H9 (cell line): ENCODE measurements around the gene SLX4IP. TPM values are rescaled to one million over a fixed set of nuclear protein-coding genes. Genes with fewer than 3 reads are reported as not detected.

ENCODE experiments used
- DNase-seq: peaks from one replicate; pipeline ENCODE4 v3.0.0-alpha.2; 2017
- H2AFZ ChIP-seq: one replicate; pipeline ENCODE4 v1.6.1; 2013; ENCODE audit warnings: mild to moderate bottlenecking, low read length, control low read depth, moderate library complexity
- H2AK5ac ChIP-seq: 2 replicates; pipeline ENCODE4 v1.6.1; 2013; ENCODE audit warnings: low read length, control low read depth, mixed read lengths; ENCODE audit not compliant: insufficient read length
- H2BK120ac ChIP-seq: one replicate; pipeline ENCODE4 v1.6.1; 2013; ENCODE audit warnings: low read depth, mild to moderate bottlenecking, low read length, control low read depth, inconsistent platforms; ENCODE audit not compliant: poor library complexity, severe bottlenecking
- H2BK12ac ChIP-seq: 2 replicates; pipeline ENCODE4 v1.6.1; 2013; ENCODE audit warnings: low read length, control low read depth, mixed read lengths, low read depth; ENCODE audit not compliant: insufficient read length
- H2BK15ac ChIP-seq: 2 replicates; pipeline ENCODE4 v1.6.1; 2013; ENCODE audit warnings: low read depth, low read length, control low read depth
- H2BK20ac ChIP-seq: one replicate; pipeline ENCODE4 v1.6.1; 2013; ENCODE audit warnings: low read depth, mild to moderate bottlenecking, low read length, control low read depth, inconsistent platforms; ENCODE audit not compliant: poor library complexity, severe bottlenecking
- H2BK5ac ChIP-seq: 2 replicates; pipeline ENCODE4 v1.6.1; 2013; ENCODE audit warnings: low read length, control low read depth, mixed read lengths; ENCODE audit not compliant: insufficient read length
- H3K14ac ChIP-seq: 2 replicates; pipeline ENCODE4 v1.6.1; 2013; ENCODE audit warnings: low read length, control low read depth; ENCODE audit not compliant: insufficient read depth
- H3K18ac ChIP-seq: 2 replicates; pipeline ENCODE4 v1.6.1; 2013; ENCODE audit warnings: low read depth, mild to moderate bottlenecking, mixed read lengths, low read length, control low read depth; ENCODE audit not compliant: insufficient read length
- H3K23ac ChIP-seq: 2 replicates; pipeline ENCODE4 v1.6.1; 2013; ENCODE audit warnings: low read length, control low read depth, mixed read lengths, low read depth; ENCODE audit not compliant: insufficient read length
- H3K23me2 ChIP-seq: 2 replicates; pipeline ENCODE4 v1.6.1; 2013; ENCODE audit warnings: low read depth, mild to moderate bottlenecking, mixed read lengths, low read length, control low read depth; ENCODE audit not compliant: insufficient read length, poor library complexity, severe bottlenecking
- H3K27ac ChIP-seq: 2 replicates; pipeline ENCODE4 v1.5.1; 2013; ENCODE audit warnings: low read length, control low read depth, mixed read lengths, low read depth; ENCODE audit not compliant: insufficient read length
- H3K27me3 ChIP-seq: 2 replicates; pipeline ENCODE4 v1.6.1; 2013; ENCODE audit warnings: low read length, control low read depth, inconsistent platforms; ENCODE audit not compliant: insufficient read depth
- H3K4ac ChIP-seq: 2 replicates; pipeline ENCODE4 v1.6.1; 2013; ENCODE audit warnings: low read depth, mild to moderate bottlenecking, control low read depth, inconsistent platforms, low read length, moderate library complexity
- H3K4me1 ChIP-seq: 2 replicates; pipeline ENCODE4 v1.6.1; 2013; ENCODE audit warnings: low read length, control low read depth, inconsistent platforms; ENCODE audit not compliant: insufficient read depth
- H3K4me2 ChIP-seq: 2 replicates; pipeline ENCODE4 v1.6.1; 2013; ENCODE audit warnings: low read length, control low read depth, mixed read lengths; ENCODE audit not compliant: insufficient read length, insufficient read depth
- H3K56ac ChIP-seq: 2 replicates; pipeline ENCODE4 v1.6.1; 2013; ENCODE audit warnings: low read depth, mild to moderate bottlenecking, mixed read lengths, low read length, control low read depth; ENCODE audit not compliant: insufficient read length
- H3K79me1 ChIP-seq: 2 replicates; pipeline ENCODE4 v1.6.1; 2013; ENCODE audit warnings: low read depth, mild to moderate bottlenecking, moderate library complexity, low read length, control low read depth, inconsistent platforms; ENCODE audit not compliant: insufficient read depth, poor library complexity, severe bottlenecking
- H3K79me2 ChIP-seq: 2 replicates; pipeline ENCODE4 v1.6.1; 2013; ENCODE audit warnings: low read length, control low read depth, inconsistent platforms; ENCODE audit not compliant: insufficient read depth
- H3K9ac ChIP-seq: 2 replicates; pipeline ENCODE4 v1.6.1; 2013; ENCODE audit warnings: low read length, control low read depth, mixed read lengths; ENCODE audit not compliant: insufficient read length; ENCODE audit errors: extremely low read depth
- H3K9me3 ChIP-seq: one replicate; pipeline ENCODE4 v1.6.1; 2013; ENCODE audit warnings: low read depth, low read length, inconsistent platforms; ENCODE audit not compliant: control insufficient read depth
- H3T11ph ChIP-seq: one replicate; pipeline ENCODE4 v1.6.1; 2013; ENCODE audit warnings: mild to moderate bottlenecking, low read length, control low read depth, inconsistent platforms
- H4K20me1 ChIP-seq: one replicate; pipeline ENCODE4 v1.6.1; 2013; ENCODE audit not compliant: control insufficient read depth, insufficient read length, insufficient read depth
- H4K5ac ChIP-seq: 2 replicates; pipeline ENCODE4 v1.6.1; 2013; ENCODE audit warnings: low read depth, mild to moderate bottlenecking, mixed read lengths, low read length, control low read depth; ENCODE audit not compliant: insufficient read length
- H4K8ac ChIP-seq: replicated peaks from 2 replicates; pipeline ENCODE4 v1.6.1; 2013; ENCODE audit warnings: low read length, control low read depth, mixed read lengths, low read depth; ENCODE audit not compliant: insufficient read length
- H4K91ac ChIP-seq: 2 replicates; pipeline ENCODE4 v1.6.1; 2013; ENCODE audit warnings: low read depth, mild to moderate bottlenecking, moderate library complexity, mixed read lengths, low read length, control low read depth; ENCODE audit not compliant: insufficient read length
- H3K27ac Mint-ChIP-seq, 3 experiments: 2 replicates in 2 of 3; 3 replicates in 1 of 3; pipeline ENCODE4 v1.8.0; 2020 to 2021; ENCODE audit warnings: mixed read lengths in 3 of 3, mild to moderate bottlenecking in 1 of 3, moderate library complexity in 1 of 3
- H3K27me3 Mint-ChIP-seq: 2 replicates; pipeline ENCODE4 v1.8.0; 2021; ENCODE audit warnings: low read depth, mild to moderate bottlenecking, moderate library complexity, mixed read lengths
- H3K36me3 Mint-ChIP-seq, 3 experiments: 2 replicates in 2 of 3; 3 replicates in 1 of 3; pipeline ENCODE4 v1.8.0; 2020 to 2021; ENCODE audit warnings: low read depth in 3 of 3, mixed read lengths in 3 of 3; ENCODE audit not compliant: insufficient read depth in 1 of 3
- H3K4me1 Mint-ChIP-seq, 2 experiments: 2 replicates each; pipeline ENCODE4 v1.8.0; 2020; ENCODE audit warnings: mixed read lengths in 2 of 2
- H3K4me3 Mint-ChIP-seq, 2 experiments: 2 replicates in 1 of 2; 3 replicates in 1 of 2; pipeline ENCODE4 v1.8.0; 2020 to 2021; ENCODE audit warnings: mild to moderate bottlenecking in 2 of 2, mixed read lengths in 2 of 2, moderate library complexity in 1 of 2
- H3K9me3 Mint-ChIP-seq, 2 experiments: 2 replicates in 1 of 2; 3 replicates in 1 of 2; pipeline ENCODE4 v1.8.0; 2020; ENCODE audit warnings: mild to moderate bottlenecking in 2 of 2, mixed read lengths in 2 of 2, moderate library complexity in 1 of 2
- CTCF ChIP-seq: fragments of 200-600 bp; sonication (generic); conservative IDR thresholded peaks from 3 replicates; pipeline ENCODE4 v1.8.0; 2021; ENCODE audit warnings: antibody characterized with exemption, mild to moderate bottlenecking
- WGBS: extraction: QIAGEN DNeasy Blood & Tissue Kit; methylation state at CpG from one replicate; pipeline ENCODE4 v1.1.7; 2013; ENCODE audit warnings: missing lambda C conversion rate, low lambda C conversion rate, mixed read lengths; ENCODE audit not compliant: insufficient read length; ENCODE audit errors: extremely low coverage; 5-methylcytosine and 5-hydroxymethylcytosine counted together
- total RNA-seq: library from RNA; stranded (reverse); gene quantifications from 2 replicates; pipeline ENCODE4 v1.2.1, GENCODE V29; 2021

The SLX4IP gene
- total RNA-seq, 1 experiment from 2014 or later = 7.9 TPM

GRCh38 chr20:10481676-10482075, 46.6 kb downstream of the SLX4IP start:
- Mint-ChIP-seq H3K9me3 (no peaks in the 10 kb centered on the region), H3K4me1 (peaks cover 11 to 15% of the 10 kb centered on the region in 2 experiments)

More at GRCh38 chr20:10481676-10482075, 46.6 kb downstream of the SLX4IP start:
- Histone ChIP-seq H4K20me1 (no peaks in the 10 kb centered on the region), H2AK5ac (no peak overlapping the region), H2BK120ac (no peak overlapping the region), H3K79me2 (0 out of 2 replicates have a peak, but pooled peaks cover 2% of the 10 kb centered on the region), H3K23me2 (no peaks in the 10 kb centered on the region), H3K23ac (no peak overlapping the region), H3K56ac (no peak overlapping the region), H4K8ac (no peak overlapping the region), H3K4me2 (no peak overlapping the region), H4K91ac (no peak overlapping the region), H3K9me3 (no peaks in the 10 kb centered on the region), H3K79me1 (no peaks in the 10 kb centered on the region), H3K27me3 (no peaks in the 10 kb centered on the region), H3K14ac (no peak overlapping the region), H3K4ac (no peak overlapping the region), H2BK12ac (no peak overlapping the region), H4K5ac (no peak overlapping the region), H2BK15ac (no peak overlapping the region), H2BK5ac (no peak overlapping the region), H2AFZ (no peak overlapping the region), H3K9ac (no peak overlapping the region), H3T11ph (no peak overlapping the region), H3K18ac (no peak overlapping the region), H3K27ac (no peak overlapping the region), H2BK20ac (no peak overlapping the region), H3K4me1 (no peaks in the 10 kb centered on the region)
- Mint-ChIP-seq H3K27me3 (no peaks in the 10 kb centered on the region), H3K4me3 (no peak overlapping the region), H3K27ac (peak overlapping the region in 1 of 3 experiments; percentile 15; a peak in 3 of 7 replicates), H3K36me3 (no peaks in the 10 kb centered on the region; a peak in 1 of 7 replicates)
- TF ChIP-seq CTCF = no peak
- WGBS = no CpG with 5 or more reads among the region's 5 CpGs
- DNase-seq = no peak
